CD4-positive, alpha-beta T cell treated with Interleukin-4 for 4 hours (primary cell): ENCODE data around the gene SAMD8.

ENCODE experiments used
- DNase-seq: peaks from one replicate; pipeline ENCODE4 v3.0.0-alpha.2; 2020

Gene SAMD8

DNA sequence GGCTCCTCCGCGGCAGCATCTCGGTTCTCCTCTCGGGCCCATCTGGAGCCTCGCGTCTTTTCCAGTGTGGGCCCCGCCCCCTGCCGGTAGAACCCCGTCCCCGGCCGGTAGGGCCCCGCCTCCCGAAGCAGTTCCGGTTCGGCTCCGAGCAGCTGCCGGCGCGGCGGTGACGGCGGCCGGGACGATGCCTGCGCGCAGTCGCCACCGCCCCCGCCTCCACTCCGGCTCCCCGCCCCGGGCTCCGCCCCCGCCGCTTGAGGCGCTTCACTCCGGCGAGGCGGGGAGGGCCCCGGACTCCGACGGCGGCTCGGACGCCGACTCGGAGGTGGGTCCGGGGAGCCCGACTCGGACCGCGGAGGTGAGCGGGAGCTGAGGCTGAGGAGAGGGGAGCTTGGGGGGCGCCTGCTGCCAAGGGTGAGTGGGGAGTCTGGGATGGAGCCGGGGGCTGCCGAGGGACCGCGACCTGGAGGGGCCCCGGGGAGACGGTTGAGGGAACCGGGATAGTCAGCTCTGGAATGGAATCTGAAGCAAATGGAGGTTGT, at the start of gene SAMD8:
Gene SAMD8 (plus strand): TSS at position 292 of the 542 bp plus-strand sequence. CDS start 38,873 bp downstream, outside the sequence.
- peak; percentile 95 for DNase-seq

DNA sequence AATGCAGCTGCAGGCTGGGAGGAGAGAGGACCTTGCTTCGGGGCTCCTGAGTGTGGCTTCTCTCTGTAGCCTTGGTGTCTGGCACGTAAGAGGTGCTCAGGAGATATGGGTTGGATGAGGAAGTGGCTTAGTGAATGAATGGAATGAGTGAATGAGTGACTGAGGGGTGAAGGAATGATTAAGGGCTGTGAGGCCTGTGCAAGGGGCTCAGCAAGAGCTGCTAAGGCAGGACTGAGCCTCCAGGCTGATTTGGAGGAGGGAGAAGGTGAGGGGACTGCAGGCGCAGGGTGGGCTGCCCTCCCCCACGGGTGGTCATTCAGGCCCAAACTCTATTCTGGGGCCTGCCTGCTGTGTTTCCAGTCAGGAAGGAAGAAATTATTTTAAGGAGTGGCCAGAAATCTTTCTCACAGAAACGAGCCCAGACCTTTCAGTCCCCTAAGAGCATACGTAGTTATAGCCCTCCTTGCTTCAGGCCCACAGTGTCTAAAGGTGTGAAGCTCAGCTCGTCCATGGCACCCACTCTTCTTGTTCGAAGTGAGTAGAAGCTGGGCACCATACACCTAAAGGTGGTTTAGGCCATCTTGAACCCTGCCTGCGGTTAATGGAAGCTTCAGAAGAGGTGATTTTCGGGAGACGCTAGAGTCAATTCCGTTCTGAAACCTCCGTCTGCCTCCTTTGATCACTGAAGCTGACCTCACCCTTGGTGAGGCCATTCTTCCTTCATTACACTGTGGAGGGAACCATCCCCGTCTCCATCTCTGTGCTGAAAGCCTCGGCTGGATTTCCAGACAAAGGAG, 49.5 kb upstream of the SAMD8 start:
- no peak for DNase-seq

DNA sequence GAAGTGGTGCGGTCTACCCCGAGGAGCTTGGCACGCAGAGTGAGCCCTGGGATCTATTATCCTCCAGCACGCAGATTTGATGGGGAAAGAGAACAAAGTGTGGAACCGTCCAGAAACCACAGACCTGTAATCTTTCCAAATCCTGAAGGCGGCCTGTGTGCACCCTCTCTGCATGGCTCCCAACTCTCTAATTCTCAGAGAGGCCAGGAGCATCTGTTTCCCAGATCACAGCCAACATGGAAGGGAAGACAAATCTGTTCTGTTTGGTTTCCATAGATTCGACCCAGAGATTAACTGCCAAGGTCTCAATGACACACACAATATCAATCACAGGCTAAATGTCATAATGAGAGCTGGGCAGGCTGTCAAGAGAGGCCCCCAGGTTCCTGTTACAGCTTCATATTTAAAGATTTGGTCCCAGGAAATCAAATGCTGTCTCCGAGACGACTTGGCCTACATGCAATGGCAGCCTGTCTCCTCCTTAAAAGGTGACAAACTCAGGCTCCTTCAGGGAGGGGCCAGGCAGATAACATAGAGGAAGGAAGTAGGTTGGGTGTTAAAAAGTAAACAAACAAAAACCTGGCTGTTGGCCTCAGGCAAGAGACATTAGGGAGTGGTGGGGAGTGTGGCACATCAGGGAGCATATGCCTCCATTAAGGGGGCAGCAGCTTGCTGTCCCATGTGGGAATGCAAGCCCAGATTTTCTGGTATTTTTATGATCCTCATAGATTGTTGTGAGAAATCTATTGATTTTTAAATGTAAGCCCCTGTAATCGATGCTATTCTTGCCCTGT, 48.8 kb upstream of the SAMD8 start:
- no peak for DNase-seq

DNA sequence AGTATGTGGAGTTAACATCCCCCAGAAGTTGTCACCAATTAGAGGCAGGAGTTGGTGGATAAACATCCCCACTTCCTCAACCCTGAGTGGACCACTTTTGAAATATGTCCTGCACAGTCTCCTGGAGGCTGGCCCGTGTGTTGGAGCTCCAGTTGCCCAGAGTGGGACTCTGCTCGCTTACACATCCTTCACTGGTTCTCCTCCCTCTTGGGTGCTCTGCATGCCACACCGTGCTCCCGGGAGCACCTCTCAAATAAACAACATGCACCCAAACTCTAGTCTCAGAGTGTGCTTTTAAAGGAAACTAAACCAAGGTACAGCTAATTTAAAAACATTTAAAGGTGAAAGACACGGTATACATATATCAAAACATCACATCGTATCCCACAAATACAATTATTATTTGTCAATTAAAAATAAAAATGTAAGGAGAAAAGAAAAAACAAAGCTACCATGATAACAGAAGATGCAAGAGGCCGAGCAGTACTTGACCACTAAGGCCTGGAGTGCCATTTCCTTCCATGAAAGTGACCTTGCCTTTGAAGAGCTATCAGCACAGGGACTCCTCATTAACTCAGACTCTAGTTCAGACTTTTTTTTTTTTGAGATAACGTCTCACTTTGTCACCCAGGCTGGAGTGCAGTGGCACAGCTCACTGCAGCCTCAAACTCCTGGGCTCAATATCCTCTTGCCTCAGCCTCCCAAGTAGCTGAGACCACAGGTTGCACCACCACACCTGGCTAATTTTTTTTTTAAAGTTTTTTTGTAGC, 47.8 kb upstream of the SAMD8 start:
- DNase-seq: no peak

DNA sequence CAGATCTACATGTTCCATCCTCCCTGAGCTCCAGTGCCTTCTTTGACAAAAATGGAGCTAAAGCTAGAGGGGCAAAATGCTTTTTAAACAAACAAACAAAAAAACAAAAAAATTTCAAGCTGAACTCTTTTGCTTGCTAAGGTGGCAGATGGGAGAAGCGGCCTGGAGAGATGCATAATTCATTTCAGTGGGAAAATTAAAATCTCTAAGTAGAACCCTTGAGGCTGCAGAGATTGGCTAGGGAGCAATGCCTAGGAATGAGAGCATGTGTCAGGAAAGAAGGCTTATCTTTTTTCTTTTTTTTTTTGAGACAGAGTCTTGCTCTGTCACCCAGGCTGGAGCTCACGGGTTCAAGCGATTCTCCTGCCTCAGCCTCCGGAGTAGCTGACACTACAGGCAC, 46.4 kb upstream of the SAMD8 start:
- DNase-seq: no peak

- no peak for DNase-seq
Observed at GRCh38 chr10:75066271-75066670, 45.2 kb upstream of the SAMD8 start.

- DNase-seq: no peak
Observed at GRCh38 chr10:75067272-75067671, 44.2 kb upstream of the SAMD8 start.

- DNase-seq: no peak
Observed at GRCh38 chr10:75068523-75068922, 42.9 kb upstream of the SAMD8 start.

GRCh38 chr10:75070476-75070875, 41.0 kb upstream of the SAMD8 start:
- DNase-seq: no peak

GRCh38 chr10:75070961-75071428, 40.5 kb upstream of the SAMD8 start:
- DNase-seq: no peak

- DNase-seq: no peak
Observed at GRCh38 chr10:75071756-75072155, 39.7 kb upstream of the SAMD8 start.

- no peak for DNase-seq
Observed at GRCh38 chr10:75072727-75073126, 38.7 kb upstream of the SAMD8 start.

DNA sequence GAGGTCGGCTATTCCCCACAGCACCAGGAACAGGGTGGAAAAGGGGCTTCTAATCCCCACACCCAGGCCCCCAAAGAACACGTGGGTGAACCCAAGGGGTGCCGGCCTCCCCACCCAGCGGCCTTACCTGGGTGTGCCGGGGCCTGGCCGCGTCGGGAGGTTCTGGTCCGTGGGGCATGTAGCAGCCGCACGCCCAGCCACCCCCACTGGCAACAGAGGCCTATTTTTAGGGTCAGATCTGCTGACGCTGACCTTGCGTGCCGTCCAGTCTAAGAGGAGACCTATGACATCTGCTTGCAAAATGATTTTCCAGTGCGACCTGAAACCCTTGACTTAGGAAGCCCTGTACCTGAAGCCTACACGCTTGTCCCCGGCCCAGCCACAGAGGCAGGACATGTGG, 38.0 kb upstream of the SAMD8 start:
- DNase-seq: no peak

GRCh38 chr10:75074711-75075445, 36.6 kb upstream of the SAMD8 start:
- DNase-seq: no peak

DNA sequence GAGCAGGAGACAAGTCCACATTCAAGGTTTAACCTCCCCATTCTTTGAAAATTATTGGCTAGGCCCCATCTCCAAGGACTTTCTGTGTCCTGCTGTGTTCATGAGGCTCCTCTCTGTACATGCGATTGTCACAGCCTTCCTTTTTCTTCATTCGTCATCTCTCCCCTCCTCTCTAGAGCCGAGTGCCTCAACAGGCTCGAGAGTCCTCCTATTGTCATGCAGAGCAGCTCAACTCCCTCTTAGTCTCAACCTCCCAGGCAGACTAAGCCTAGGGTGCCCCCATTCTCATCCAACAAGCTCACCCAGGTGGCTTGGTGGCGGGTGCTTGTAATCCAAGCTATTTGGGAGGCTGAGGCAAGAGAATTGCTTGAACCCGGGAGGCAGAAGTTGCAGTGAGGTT, 35.1 kb upstream of the SAMD8 start:
- no peak for DNase-seq

DNA sequence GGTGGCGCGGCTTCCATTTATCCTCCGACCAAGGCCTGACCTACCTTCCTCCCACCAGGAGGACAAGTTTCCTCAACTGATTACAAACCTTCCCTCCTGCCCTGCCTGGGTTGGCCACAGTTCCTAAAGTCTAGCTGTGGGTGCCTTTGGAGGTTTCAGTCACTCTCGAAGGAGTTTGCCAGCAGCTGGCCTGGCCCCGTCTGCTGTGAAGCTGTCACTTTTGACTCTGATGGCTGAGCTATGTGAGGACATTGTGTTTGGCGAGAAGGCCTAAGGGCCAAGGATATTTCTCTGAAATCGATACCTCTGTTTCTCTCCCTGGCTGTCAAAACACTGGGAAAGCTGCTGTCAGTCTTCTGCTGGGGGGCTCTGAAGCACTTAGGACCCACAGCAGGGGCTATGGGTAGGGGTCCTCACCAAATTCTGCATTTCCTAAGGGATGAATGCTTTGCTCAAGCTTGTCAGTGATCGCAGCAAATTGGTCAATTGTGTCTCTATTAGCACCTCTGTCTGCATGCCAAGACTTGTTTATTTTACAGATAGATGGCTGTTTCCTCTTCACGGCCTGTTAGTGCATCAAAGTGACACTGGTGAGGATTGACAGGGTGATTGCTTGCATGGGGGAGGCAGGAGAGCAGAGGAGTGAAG, 31.9 kb upstream of the SAMD8 start:
- DNase-seq: no peak

DNA sequence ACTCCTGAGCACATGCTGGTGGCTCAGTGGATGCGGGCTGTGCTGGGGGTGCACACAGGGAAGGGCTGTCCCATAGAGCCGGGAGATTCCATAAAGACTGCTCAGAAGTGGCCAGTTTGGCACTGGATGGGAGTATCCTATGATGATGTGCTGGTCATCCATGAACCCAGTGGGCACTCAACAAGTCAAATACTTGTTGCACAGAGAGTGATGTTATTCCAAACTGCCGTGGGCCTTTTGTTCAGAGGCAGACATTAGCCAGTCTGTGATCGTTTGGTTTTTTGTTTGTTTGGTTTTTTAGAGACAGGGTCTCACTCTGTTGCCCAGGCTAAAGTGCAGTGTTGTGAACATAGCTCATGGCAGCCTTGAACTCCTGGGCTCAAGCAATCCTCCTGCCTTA, 30.9 kb upstream of the SAMD8 start:
- DNase-seq: no peak

DNA sequence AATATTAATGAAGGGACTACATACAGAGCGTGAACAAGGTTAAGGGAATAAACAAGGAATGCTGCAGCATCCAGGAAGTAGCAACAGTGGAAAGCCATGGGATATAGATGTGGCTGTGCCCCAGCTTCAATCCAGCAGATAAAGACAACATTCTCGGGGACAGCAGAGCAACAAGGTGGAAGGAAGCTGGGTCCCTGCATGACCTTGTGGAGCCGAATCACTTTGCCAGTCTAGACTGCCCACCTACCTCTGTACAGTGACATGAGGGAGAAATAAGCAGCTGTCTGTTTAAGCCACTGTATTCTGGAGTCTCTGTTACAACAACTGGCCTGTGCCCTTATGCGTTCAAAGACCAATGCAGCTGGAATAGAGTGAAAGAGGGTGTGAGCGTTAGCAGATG, 30.1 kb upstream of the SAMD8 start:
- no peak for DNase-seq

DNA sequence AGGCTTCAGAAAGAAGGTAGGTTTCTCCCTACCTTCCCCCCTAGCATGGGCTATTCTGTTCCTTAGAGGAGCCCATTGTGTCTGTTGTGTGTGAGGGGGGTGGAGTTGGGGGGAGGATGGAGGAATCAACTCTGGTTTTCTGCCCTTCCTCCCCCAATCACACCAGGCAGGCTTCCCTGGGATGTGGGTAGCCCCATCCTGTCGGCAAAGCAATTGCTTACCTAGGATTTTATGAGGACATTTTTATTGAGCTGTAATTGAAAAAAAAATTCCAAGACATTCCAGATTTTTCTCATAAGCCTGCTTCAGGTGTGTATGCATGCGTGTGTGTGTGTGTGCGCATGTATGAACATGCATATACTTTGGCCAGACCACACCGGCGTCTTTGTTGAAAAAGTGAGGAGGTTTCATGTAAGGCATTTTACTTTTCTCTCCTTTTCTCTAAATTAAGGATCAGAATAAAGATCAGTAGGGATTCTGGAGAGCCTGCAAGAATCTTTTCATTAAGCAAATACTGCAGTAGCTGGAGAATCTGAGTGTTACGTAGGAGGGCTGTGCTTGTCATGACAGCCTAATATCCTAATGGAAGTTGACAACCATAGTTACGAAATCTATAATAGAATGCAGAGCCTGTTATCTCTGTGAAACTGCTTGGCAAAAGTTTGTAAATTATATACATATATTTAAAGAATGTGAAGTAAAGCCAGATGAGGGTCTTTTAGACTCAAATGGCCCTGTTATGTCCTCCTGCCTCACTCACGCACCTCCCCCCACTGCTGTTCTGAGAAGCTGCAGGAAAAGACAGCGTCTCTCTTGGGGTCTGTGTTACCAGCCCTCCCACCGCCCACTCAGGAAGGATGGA, 27.3 kb upstream of the SAMD8 start:
- no peak for DNase-seq

DNA sequence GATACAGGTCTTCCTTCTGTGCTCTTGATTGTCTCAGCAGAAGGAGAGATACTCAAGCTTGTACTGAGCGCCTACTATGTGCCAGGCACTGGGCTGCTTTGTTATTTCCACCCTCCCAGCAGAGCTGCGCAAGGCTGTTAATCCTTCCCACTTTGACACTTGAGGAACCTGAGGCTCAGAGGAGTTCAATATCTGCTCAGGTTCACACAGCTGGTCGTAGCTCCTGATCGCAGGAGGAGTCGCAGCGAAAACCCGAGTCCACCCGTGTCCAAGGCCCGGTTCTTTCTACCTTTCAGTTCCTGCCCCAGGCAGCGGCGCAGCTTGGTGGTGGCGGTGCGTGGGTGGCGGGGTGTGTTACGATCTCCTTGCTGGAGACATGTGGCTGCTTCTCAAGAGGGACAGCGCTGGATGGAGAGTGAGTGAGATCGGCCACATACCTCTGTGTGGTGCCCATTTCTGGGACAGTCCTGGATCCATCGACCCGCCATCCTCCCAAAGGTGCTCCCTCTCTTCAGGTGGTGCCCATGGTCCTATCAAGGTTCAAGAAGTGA, 26.5 kb upstream of the SAMD8 start:
- DNase-seq: no peak
